GM18867 (cell line): ENCODE measurements around the gene USP34.

Experiments
- ATAC-seq: cut with Tn5 transposase; IDR thresholded peaks from one replicate; pipeline ENCODE4 v1.9.1; 2021; ENCODE audit warnings: mild to moderate bottlenecking, moderate library complexity; ENCODE audit not compliant: unreplicated experiment

USP34 gene

GRCh38 chr2:61328707-61329251 is 142.1 kb downstream of the USP34 start:
- ATAC-seq: no peak

GRCh38 chr2:61327173-61327572 is 143.7 kb downstream of the USP34 start:
- no peak for ATAC-seq

- no peak for ATAC-seq
Measured at GRCh38 chr2:61326423-61326822, 144.5 kb downstream of the USP34 start.

GRCh38 chr2:61320181-61320580 is 150.7 kb downstream of the USP34 start:
- no peak for ATAC-seq

GRCh38 chr2:61318553-61318952 is 152.3 kb downstream of the USP34 start:
- no peak for ATAC-seq

GRCh38 chr2:61295981-61296380 is 174.9 kb downstream of the USP34 start:
- ATAC-seq: no peak

GRCh38 chr2:61291851-61292575 is 178.9 kb downstream of the USP34 start:
- no peak for ATAC-seq

- ATAC-seq: no peak
Measured at GRCh38 chr2:61288070-61288841, 182.6 kb downstream of the USP34 start.

GRCh38 chr2:61287254-61287653 is 183.6 kb downstream of the USP34 start:
- no peak for ATAC-seq

- ATAC-seq: no peak
Measured at GRCh38 chr2:61283443-61284160, 187.3 kb downstream of the USP34 start.

GRCh38 chr2:61282104-61282590 is 188.7 kb downstream of the USP34 start:
- ATAC-seq: no peak

- ATAC-seq: no peak
Measured at GRCh38 chr2:61281321-61281720, 189.6 kb downstream of the USP34 start.

GRCh38 chr2:61277756-61278155 is 193.1 kb downstream of the USP34 start:
- ATAC-seq: no peak

- ATAC-seq: no peak
Measured at GRCh38 chr2:61275575-61276184, 195.2 kb downstream of the USP34 start.

- ATAC-seq: no peak
Measured at GRCh38 chr2:61272421-61273070, 198.3 kb downstream of the USP34 start.

GRCh38 chr2:61268249-61268648 is 202.6 kb downstream of the USP34 start:
- ATAC-seq: no peak

- no peak for ATAC-seq
Measured at GRCh38 chr2:61266632-61267505, 204.0 kb downstream of the USP34 start.

- ATAC-seq: no peak
Measured at GRCh38 chr2:61263830-61264229, 207.1 kb downstream of the USP34 start.

- ATAC-seq: no peak
Measured at GRCh38 chr2:61262699-61263098, 208.2 kb downstream of the USP34 start.
